Right atrium auricular region (tissue), 2 donors: ENCODE measurements around the gene MRAP2. TPM values are rescaled to one million over a fixed set of nuclear protein-coding genes. Genes with fewer than 3 reads are reported as not detected.

Experiments
- DNase-seq: peaks from one replicate; pipeline ENCODE4 v3.0.0-alpha.2; 2019; ENCODE audit warnings: low spot score
- H3K27ac ChIP-seq, 2 donors: fragments of 200-600 bp; sonication (generic); 1 replicate in 1 of 2; 2 replicates in 1 of 2; pipeline ENCODE4 v1.5.1; 2016 to 2019
- H3K27me3 ChIP-seq, 2 donors: fragments of 200-600 bp; sonication (generic); one replicate each; pipeline versions ENCODE4 v1.5.1 to v1.6.0; 2017 to 2019
- H3K36me3 ChIP-seq: fragments of 200-600 bp; sonication (generic); one replicate; pipeline ENCODE4 v1.5.1; 2016
- H3K4me1 ChIP-seq, 2 donors: fragments of 200-600 bp; sonication (generic); one replicate each; pipeline versions ENCODE4 v1.5.1 to v1.6.0; 2017 to 2019
- H3K4me3 ChIP-seq, 2 donors: fragments of 200-600 bp; sonication (generic); 1 replicate in 1 of 2; 2 replicates in 1 of 2; pipeline ENCODE4 v1.5.1; 2017 to 2019; ENCODE audit warnings: mild to moderate bottlenecking in 1 of 2, moderate library complexity in 1 of 2
- H3K9me3 ChIP-seq, 2 donors: fragments of 200-600 bp; sonication (generic); one replicate each; pipeline ENCODE4 v1.5.1; 2019
- total RNA-seq, 2 donors: library from RNA; depleted of rRNA; stranded (reverse); fragments of >200 nt; gene quantifications; one replicate each; pipeline ENCODE4 v1.1.0, GENCODE V29; 2016
- TF ChIP-seq, protein P1 (sequence below), 2 donors: fragments of 200-600 bp; sonication (generic); IDR thresholded peaks; one replicate each; pipeline ENCODE4 v1.5.1; 2019; ENCODE audit warnings: antibody characterized with exemption in 2 of 2

The MRAP2 gene
- total RNA-seq, 2 donors from 2014 or later, result 0.20 TPM; not detected in 1

DNA sequence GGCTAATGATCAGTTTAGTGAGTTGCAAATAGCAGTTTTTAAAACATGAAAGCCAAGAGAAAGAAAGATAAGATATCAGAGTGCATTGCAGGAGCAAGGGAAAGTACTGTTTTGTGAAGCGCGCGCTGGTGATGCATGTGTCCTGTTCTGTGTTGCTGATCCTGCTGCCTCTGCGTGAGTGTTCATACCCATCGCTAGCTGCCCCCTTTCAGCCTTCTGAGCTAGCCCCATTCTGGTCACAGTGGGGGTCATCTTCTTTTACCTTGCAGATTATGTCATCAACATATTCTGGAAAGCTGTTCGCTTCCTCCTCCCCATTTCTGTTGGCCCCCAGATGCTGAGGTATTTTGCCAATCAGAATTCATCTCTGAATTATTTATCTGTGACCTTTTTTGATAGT is 1.9 kb downstream of the MRAP2 start:
- Histone ChIP-seq H3K27me3 (no peaks in the 10 kb centered on the region), H3K4me1 (peaks cover 0 to 12% of the 10 kb centered on the region in 2 donors), H3K27ac (no peak overlapping the region), H3K4me3 (no peak overlapping the region), H3K9me3 (no peaks in the 10 kb centered on the region), H3K36me3 (no peaks in the 10 kb centered on the region)
- TF ChIP-seq, protein P1, sequence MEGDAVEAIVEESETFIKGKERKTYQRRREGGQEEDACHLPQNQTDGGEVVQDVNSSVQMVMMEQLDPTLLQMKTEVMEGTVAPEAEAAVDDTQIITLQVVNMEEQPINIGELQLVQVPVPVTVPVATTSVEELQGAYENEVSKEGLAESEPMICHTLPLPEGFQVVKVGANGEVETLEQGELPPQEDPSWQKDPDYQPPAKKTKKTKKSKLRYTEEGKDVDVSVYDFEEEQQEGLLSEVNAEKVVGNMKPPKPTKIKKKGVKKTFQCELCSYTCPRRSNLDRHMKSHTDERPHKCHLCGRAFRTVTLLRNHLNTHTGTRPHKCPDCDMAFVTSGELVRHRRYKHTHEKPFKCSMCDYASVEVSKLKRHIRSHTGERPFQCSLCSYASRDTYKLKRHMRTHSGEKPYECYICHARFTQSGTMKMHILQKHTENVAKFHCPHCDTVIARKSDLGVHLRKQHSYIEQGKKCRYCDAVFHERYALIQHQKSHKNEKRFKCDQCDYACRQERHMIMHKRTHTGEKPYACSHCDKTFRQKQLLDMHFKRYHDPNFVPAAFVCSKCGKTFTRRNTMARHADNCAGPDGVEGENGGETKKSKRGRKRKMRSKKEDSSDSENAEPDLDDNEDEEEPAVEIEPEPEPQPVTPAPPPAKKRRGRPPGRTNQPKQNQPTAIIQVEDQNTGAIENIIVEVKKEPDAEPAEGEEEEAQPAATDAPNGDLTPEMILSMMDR (IDR thresholded peaks at IDR 0.05), result no peak
- no peak for DNase-seq

DNA sequence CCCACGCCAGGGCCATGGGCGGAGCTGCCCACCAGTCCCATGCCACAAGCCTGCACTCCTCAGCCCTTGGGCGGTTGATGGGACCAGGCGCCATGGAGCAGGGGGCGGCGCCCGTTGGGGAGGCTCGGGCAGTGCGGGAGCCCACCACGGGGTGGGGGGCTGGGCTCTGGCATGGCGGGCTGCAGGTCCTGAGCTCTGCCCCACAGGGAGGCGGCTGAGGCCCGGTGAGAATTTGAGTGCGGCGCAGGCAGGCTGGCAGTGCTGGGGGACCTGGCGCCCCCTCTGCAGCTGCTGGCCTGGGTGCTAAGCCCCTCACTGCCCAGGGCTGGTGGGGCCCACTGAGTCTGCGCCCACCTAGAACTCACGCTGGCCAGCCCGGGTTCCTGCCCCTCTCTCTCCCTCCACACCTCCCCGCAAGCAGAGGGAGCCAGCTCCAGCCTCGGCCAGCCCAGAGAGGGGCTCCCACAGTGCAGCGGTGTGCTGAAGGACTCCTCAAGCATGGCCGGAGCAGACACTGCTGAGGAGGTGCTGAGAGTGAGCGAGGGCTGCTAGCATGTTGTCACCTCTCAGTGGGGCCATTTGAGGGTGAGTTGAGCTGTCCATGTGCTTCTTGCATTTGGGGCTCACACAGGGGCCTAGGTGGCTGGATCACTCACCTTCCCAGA is 4.0 kb downstream of the MRAP2 start:
- H3K4me3 ChIP-seq, result no peak overlapping the region
- no peaks in the 10 kb centered on the region for H3K27me3 ChIP-seq

GRCh38 chr6:84042603-84043002 is 9.0 kb downstream of the MRAP2 start:
- no peak overlapping the region for H3K27ac ChIP-seq
- TF ChIP-seq, protein P1 (IDR thresholded peaks at IDR 0.05), result no peak
- no peaks in the 10 kb centered on the region for H3K4me1 ChIP-seq

More for the DNA sequence above, 4.0 kb downstream of the MRAP2 start:
- H3K9me3 ChIP-seq, result no peaks in the 10 kb centered on the region
- TF ChIP-seq, protein P1 (IDR thresholded peaks at IDR 0.05), result no peak
- H3K27ac ChIP-seq, result no peak overlapping the region
- H3K4me1 ChIP-seq, result peaks cover 0 to 12% of the 10 kb centered on the region in 2 donors
- no peak for DNase-seq
- H3K36me3 ChIP-seq, result no peaks in the 10 kb centered on the region

GRCh38 chr6:84043555-84043954 is 10.0 kb downstream of the MRAP2 start:
- Histone ChIP-seq H3K4me3 (no peak overlapping the region), H3K9me3 (no peaks in the 10 kb centered on the region), H3K4me1 (no peaks in the 10 kb centered on the region), H3K27me3 (no peaks in the 10 kb centered on the region), H3K27ac (no peak overlapping the region), H3K36me3 (no peaks in the 10 kb centered on the region)
- TF ChIP-seq, protein P1 (IDR thresholded peaks at IDR 0.05), result no peak
- no peak for DNase-seq

More at GRCh38 chr6:84042603-84043002, 9.0 kb downstream of the MRAP2 start:
- Histone ChIP-seq H3K27me3 (no peaks in the 10 kb centered on the region), H3K9me3 (no peaks in the 10 kb centered on the region), H3K4me3 (no peak overlapping the region), H3K36me3 (no peaks in the 10 kb centered on the region)
- DNase-seq, result no peak

DNA sequence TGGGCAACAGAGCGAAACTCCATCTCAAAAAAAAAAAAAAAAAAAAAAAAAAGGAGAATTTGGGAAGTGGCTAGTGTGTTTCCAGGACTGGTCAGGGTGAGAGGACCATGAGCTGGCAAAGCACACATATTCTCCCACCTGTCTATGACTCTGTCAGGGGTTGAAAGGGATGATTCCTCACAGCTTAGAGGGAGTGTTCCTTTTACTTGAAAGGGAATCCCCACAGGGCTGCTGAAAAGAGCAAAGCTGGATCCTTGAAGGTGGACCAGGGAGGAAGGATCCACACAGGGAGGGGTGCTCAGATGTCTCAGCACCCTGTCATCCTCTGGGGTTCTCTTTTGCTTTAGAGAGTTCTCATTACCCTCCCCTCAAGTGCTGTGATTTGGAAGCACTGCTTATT is 13.2 kb downstream of the MRAP2 start:
- no peak for DNase-seq
- Histone ChIP-seq H3K4me1 (peaks cover 0 to 3% of the 10 kb centered on the region in 2 donors), H3K9me3 (no peaks in the 10 kb centered on the region), H3K4me3 (no peak overlapping the region), H3K27ac (no peak overlapping the region), H3K27me3 (no peaks in the 10 kb centered on the region), H3K36me3 (no peaks in the 10 kb centered on the region)
- TF ChIP-seq, protein P1 (IDR thresholded peaks at IDR 0.05), result no peak

- Histone ChIP-seq H3K9me3 (no peaks in the 10 kb centered on the region), H3K36me3 (no peaks in the 10 kb centered on the region), H3K4me3 (no peak overlapping the region), H3K27me3 (no peaks in the 10 kb centered on the region), H3K4me1 (peaks cover 0 to 15% of the 10 kb centered on the region in 2 donors), H3K27ac (no peak overlapping the region)
- TF ChIP-seq, protein P1 (IDR thresholded peaks at IDR 0.05), result no peak
- DNase-seq, result no peak
These were observed 15.0 kb downstream of the MRAP2 start for GRCh38 chr6:84048588-84048987.
